Stimulated activated CD8-positive, alpha-beta memory T cell treated with anti-CD3 and anti-CD28 coated beads, Interleukin-12 subunit alpha, Interleukin-12 subunit beta, amount 100 ng/mL, for 24 hours (primary cell): Measurements from ENCODE around the gene TRMT2A.
"Not testable (repeated sequence)": the region's sequence is repeated elsewhere in the genome, so short reads cannot be mapped to it uniquely, and the experiment has no call there.

ENCODE experiments used
- DNase-seq: peaks from one replicate; pipeline ENCODE4 v3.0.0-alpha.2; 2020; ENCODE audit errors: extremely low read depth

TRMT2A gene, protein sequence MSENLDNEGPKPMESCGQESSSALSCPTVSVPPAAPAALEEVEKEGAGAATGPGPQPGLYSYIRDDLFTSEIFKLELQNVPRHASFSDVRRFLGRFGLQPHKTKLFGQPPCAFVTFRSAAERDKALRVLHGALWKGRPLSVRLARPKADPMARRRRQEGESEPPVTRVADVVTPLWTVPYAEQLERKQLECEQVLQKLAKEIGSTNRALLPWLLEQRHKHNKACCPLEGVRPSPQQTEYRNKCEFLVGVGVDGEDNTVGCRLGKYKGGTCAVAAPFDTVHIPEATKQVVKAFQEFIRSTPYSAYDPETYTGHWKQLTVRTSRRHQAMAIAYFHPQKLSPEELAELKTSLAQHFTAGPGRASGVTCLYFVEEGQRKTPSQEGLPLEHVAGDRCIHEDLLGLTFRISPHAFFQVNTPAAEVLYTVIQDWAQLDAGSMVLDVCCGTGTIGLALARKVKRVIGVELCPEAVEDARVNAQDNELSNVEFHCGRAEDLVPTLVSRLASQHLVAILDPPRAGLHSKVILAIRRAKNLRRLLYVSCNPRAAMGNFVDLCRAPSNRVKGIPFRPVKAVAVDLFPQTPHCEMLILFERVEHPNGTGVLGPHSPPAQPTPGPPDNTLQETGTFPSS

GRCh38 chr22:20116951-20117632, at the start of gene TRMT2A:
Gene TRMT2A (minus strand): TSS chr22:20117226. CDS start chr22:20116906, 320 bp downstream.
- DNase-seq = peak; percentile 91

- DNase-seq = no peak
Measured at GRCh38 chr22:20166703-20167102, 49.7 kb upstream of the TRMT2A start.

DNA sequence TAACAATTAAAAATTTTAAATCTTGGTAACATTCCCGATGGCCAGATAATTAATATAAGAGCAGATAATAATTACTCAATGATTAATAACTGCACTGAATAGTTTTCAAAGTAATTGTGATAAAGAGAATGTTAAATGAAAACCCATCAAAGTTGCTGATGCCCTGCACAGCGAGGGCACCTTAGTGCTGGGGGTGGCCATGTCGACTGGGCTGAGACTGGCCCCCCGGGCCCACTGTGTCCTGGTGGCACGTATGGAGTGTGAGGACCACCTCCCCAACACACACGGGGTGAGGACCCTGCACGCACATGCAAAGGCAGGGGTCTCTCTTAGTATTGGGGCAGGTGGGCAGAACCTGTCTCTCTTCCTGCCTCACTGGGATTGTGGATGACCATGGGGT, 48.9 kb upstream of the TRMT2A start:
- no peak for DNase-seq

- DNase-seq = no peak
Measured at GRCh38 chr22:20165421-20165820, 48.4 kb upstream of the TRMT2A start.

DNA sequence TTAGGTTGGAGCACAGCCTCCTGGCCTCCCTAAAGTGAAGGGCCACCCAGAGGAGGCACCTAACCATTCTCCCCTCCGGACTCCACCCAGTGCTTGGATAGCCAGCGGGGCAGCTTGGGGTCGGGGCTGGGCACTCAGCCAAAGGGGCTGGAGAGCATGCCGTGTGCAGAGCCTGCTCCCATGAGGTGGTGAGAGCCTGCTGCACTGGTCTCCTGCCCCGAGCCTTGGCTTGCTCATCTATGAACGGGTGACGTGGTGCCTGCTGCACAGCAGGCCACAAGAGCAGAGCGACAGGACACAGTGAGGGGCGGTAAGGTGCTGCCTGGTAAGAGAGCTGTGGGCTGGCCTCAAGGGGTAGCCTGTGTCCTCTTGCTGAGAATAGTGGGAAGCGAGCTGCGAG, 47.8 kb upstream of the TRMT2A start:
- no peak for DNase-seq

- no peak for DNase-seq
Measured at GRCh38 chr22:20160041-20160440, 43.0 kb upstream of the TRMT2A start.

DNA sequence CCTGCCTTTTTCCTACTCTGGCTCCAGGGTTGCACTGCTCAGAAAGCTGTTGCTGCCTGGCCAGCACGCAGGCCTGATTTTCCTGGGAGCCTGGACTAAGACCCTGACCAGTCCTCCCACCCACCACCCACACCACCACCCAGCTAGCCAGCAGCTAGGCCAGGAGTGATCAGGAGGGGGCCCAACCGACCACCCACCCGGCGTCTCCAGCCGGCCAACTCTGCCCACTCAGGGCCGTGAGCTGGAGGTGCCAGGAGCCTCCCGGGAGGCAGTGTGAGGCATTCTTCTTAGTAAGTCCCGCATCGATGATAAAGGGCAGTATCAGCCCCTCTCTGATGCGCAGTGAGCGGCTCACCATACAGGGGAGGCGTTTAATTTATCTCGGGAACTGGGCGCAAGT, 42.5 kb upstream of the TRMT2A start:
- DNase-seq = not testable (repeated sequence)

DNA sequence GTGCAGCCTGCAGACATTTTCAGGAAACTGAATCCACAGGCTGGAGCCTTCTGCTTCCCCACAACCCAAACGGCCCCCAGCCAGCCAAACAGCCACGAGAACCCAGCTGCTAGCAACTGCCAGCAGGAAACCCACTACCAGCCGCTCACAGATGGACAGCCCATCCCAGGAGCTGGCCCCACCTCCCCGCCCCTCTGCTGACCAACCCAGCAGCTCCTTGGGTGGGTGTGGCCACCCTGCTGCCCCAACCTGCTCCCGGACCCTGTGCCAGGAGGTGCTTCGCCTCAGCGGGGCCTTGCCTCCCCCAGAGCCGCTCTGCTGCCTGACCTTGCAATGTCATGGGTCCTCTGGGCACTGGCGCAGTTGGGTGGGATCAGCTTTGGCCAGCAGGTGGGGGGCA, 42.0 kb upstream of the TRMT2A start:
- DNase-seq = no peak

DNA sequence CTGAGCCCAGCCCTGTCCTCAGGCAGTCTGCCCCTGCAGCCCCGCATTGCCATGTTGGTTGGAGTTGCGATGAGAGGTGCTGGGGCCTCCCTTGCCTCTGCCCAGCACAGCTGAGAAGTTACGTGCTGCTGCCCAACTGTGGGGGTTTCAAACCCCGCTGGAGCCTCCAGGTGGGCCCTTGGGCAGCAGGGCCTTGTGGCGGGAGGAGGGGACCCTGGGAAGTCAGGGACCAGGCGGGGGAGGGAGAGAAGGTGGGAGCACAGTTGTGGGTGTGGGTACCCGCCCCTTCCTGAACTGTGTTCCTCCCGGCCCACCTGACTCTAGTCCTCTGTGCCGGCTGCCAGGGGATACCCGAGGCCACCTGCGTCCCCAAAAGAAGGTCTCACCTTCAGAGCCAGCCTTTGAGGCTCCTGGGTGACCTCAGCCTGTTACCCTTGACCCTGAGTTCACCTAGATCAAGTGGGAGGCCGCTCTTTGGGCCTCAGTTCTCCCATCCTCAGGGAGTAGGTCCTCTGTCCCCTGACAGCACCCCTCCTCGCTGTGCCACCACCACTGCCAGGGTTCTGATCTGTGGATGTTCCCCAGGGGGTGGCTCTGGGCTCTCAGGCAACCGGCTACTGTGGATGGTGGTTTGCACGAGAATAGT, 41.5 kb upstream of the TRMT2A start:
- no peak for DNase-seq

- no peak for DNase-seq
Measured at GRCh38 chr22:20157430-20158183, 40.6 kb upstream of the TRMT2A start.

GRCh38 chr22:20156611-20157429, 39.8 kb upstream of the TRMT2A start:
- DNase-seq = peak; percentile 70

GRCh38 chr22:20156042-20156389, 39.0 kb upstream of the TRMT2A start:
- no peak for DNase-seq

GRCh38 chr22:20155330-20156041, 38.5 kb upstream of the TRMT2A start:
- DNase-seq = no peak

DNA sequence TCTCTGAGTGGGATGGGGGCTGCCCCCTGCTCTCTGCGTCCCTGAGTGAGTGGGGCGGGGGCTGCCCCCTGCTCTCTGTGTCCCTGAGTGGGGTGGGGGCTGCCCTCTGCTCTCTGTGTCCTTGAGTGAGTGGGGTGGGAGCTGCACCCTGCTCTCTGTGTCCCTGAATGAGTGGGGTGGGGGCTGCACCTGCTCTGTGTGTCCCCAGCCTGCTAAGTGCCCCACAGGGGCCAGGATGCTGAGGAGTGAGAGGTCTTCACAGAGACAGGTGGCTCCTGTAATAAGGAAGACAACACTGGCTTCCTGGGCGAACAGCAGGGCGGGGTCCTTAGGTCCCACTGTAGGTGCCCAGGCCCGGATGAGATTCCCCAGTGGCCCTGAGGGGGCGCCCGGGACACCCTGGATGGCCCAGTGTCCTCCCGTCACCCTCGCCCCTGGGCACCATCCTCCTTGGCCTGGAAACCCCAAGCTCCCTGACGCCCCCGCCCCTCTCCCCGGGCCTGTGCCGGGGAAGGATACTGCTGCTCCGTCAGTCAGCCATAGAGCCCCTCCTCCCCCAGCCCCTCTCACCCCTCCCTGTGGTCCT, 37.7 kb upstream of the TRMT2A start:
- no peak for DNase-seq

GRCh38 chr22:20153945-20154344, 36.9 kb upstream of the TRMT2A start:
- DNase-seq = no peak

GRCh38 chr22:20152464-20152890, 35.5 kb upstream of the TRMT2A start:
- DNase-seq = no peak

- DNase-seq = no peak
Measured at GRCh38 chr22:20151276-20151588, 34.2 kb upstream of the TRMT2A start.

- DNase-seq = no peak
Measured at GRCh38 chr22:20150381-20151275, 33.6 kb upstream of the TRMT2A start, which contains the start of gene CCDC188. Gene CCDC188 (minus strand): TSS chr22:20151055. CDS start chr22:20150986, 69 bp downstream.
